PC-3 (cell line): Measurements from ENCODE around the gene TLDC2. TPM values are rescaled to one million over a fixed set of nuclear protein-coding genes. Genes with fewer than 3 reads are reported as not detected.
"Not testable (repeated sequence)": the region's sequence is repeated elsewhere in the genome, so short reads cannot be mapped to it uniquely, and the experiment has no call there.

ENCODE experiments used
- ATAC-seq: fragments of 200-7000 bp; cut with Tn5 transposase; 2 replicates; pipeline ENCODE4 v1.9.1; 2020; ENCODE audit warnings: mild to moderate bottlenecking, moderate library complexity
- BruUV-seq: library from RNA; stranded (reverse); fragments of 400-500 nt; replicated peaks from 2 replicates; lab custom pipeline; 2021; lab: Mats Ljungman, UMichigan
- CTCF ChIA-PET: fragments of 300-600 bp; sonication (Branson Sonifier 250); formaldehyde crosslinking; loops from one replicate; lab custom pipeline; 2022; ENCODE audit warnings: antibody characterized with exemption; lab: Charles Lee
- POLR2A ChIA-PET: fragments of 300-600 bp; sonication (Branson Sonifier 250); formaldehyde crosslinking; loops from one replicate; lab custom pipeline; 2022; ENCODE audit warnings: antibody characterized with exemption; ENCODE audit not compliant: unreplicated experiment; lab: Charles Lee
- DNase-seq: peaks from one replicate; pipeline ENCODE4 v3.0.0-alpha.2; 2015
- H2AFZ ChIP-seq: fragments of 300-600 bp; sonication (generic); 2 replicates; pipeline ENCODE4 v1.6.0; 2016; ENCODE audit warnings: antibody characterized with exemption, low read length
- H3F3A ChIP-seq: fragments of 300-600 bp; sonication (generic); one replicate; pipeline ENCODE4 v1.6.0; 2017; ENCODE audit warnings: antibody characterized with exemption, low read length, control low read depth, mild to moderate bottlenecking; ENCODE audit not compliant: unreplicated experiment
- H3K27ac ChIP-seq: fragments of 300-600 bp; sonication (generic); 2 replicates; pipeline ENCODE4 v1.5.1; 2016; ENCODE audit warnings: mild to moderate bottlenecking, low read length
- H3K27me3 ChIP-seq: fragments of 300-600 bp; sonication (generic); 2 replicates; pipeline ENCODE4 v1.6.1; 2016; ENCODE audit warnings: low read length, mixed read lengths
- H3K36me3 ChIP-seq: fragments of 300-600 bp; sonication (generic); 2 replicates; pipeline ENCODE4 v1.6.1; 2016; ENCODE audit warnings: low read depth, mixed run types, low read length, mixed read lengths
- H3K4me1 ChIP-seq: fragments of 300-600 bp; sonication (generic); 2 replicates; pipeline ENCODE4 v1.5.1; 2016; ENCODE audit warnings: low read length; ENCODE audit not compliant: insufficient read depth
- H3K4me2 ChIP-seq: fragments of 300-600 bp; sonication (generic); 2 replicates; pipeline ENCODE4 v1.6.0; 2016; ENCODE audit warnings: low read length
- H3K4me3 ChIP-seq: fragments of 300-600 bp; sonication (generic); 2 replicates; pipeline ENCODE4 v1.5.1; 2016; ENCODE audit warnings: mild to moderate bottlenecking, low read length, mixed read lengths
- H3K79me2 ChIP-seq: fragments of 300-600 bp; sonication (generic); 2 replicates; pipeline ENCODE4 v1.6.1; 2017; ENCODE audit warnings: low read length, mixed read lengths
- H3K9ac ChIP-seq: fragments of 300-600 bp; sonication (generic); 2 replicates; pipeline ENCODE4 v1.6.0; 2016; ENCODE audit warnings: mild to moderate bottlenecking, low read length
- H3K9me2 ChIP-seq: fragments of 300-600 bp; sonication (generic); replicated peaks from 2 replicates; pipeline ENCODE4 v1.6.1; 2016; ENCODE audit warnings: mixed run types, low read length, mixed read lengths
- H3K9me3 ChIP-seq: fragments of 300-600 bp; sonication (generic); 2 replicates; pipeline ENCODE4 v1.6.1; 2016; ENCODE audit warnings: low read length, mixed read lengths
- H4K20me1 ChIP-seq: fragments of 300-600 bp; sonication (generic); 2 replicates; pipeline ENCODE4 v1.6.1; 2016; ENCODE audit warnings: low read length, mixed read lengths
- EZH2 ChIP-seq: fragments of 300-600 bp; sonication (generic); IDR thresholded peaks from one replicate; pipeline ENCODE4 v1.6.1; 2017; ENCODE audit warnings: antibody characterized with exemption, mild to moderate bottlenecking, low read length; ENCODE audit not compliant: unreplicated experiment
- EZH2phosphoT487 ChIP-seq: fragments of 300-600 bp; sonication (generic); IDR thresholded peaks from 2 replicates; pipeline ENCODE4 v1.6.1; 2018; ENCODE audit warnings: mild to moderate bottlenecking, antibody characterized with exemption, low read length, borderline replicate concordance
- intact Hi-C: fragments of 100-400 bp; cut with micrococcal nuclease; formaldehyde crosslinking; loops from 2 replicates; pipeline ENCODE4 v1.9.0; 2023
- total RNA-seq: library from RNA; depleted of rRNA; stranded (reverse); fragments of >200 nt; gene quantifications from 2 replicates; pipeline ENCODE4 v1.2.3, GENCODE V29; 2014
- TF ChIP-seq, protein P1 (sequence below): fragments of 300-600 bp; sonication (generic); conservative IDR thresholded peaks from 2 replicates; pipeline ENCODE4 v1.5.1; 2017; ENCODE audit warnings: antibody characterized with exemption, low read depth, mild to moderate bottlenecking, low read length

TLDC2 gene
- total RNA-seq, 1 experiment from 2014 or later = not detected

- no peak overlapping the region for H3K9ac ChIP-seq
- no peaks in the 10 kb centered on the region; the same call in 1 of the 2 replicates for H3K36me3 ChIP-seq
- no peaks in the 10 kb centered on the region for H3K79me2 ChIP-seq
- POLR2A ChIA-PET = no interaction called here
- CTCF ChIA-PET = no interaction called here
- no peak overlapping the region for H3K4me2 ChIP-seq
- H3K27me3 ChIP-seq = no peaks in the 10 kb centered on the region
- H3K4me3 ChIP-seq = no peak overlapping the region
- no peak overlapping the region for H3K27ac ChIP-seq
- DNase-seq (no peak), ATAC-seq (no peak)
- TF ChIP-seq, protein P1, sequence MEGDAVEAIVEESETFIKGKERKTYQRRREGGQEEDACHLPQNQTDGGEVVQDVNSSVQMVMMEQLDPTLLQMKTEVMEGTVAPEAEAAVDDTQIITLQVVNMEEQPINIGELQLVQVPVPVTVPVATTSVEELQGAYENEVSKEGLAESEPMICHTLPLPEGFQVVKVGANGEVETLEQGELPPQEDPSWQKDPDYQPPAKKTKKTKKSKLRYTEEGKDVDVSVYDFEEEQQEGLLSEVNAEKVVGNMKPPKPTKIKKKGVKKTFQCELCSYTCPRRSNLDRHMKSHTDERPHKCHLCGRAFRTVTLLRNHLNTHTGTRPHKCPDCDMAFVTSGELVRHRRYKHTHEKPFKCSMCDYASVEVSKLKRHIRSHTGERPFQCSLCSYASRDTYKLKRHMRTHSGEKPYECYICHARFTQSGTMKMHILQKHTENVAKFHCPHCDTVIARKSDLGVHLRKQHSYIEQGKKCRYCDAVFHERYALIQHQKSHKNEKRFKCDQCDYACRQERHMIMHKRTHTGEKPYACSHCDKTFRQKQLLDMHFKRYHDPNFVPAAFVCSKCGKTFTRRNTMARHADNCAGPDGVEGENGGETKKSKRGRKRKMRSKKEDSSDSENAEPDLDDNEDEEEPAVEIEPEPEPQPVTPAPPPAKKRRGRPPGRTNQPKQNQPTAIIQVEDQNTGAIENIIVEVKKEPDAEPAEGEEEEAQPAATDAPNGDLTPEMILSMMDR = no peak
- TF ChIP-seq EZH2phosphoT487 (no peak), EZH2 (no peak)
- H3F3A ChIP-seq = no peaks in the 10 kb centered on the region
- intact Hi-C loops = no loop called here
- no peaks in the 10 kb centered on the region for H4K20me1 ChIP-seq
- H3K4me1 ChIP-seq = peaks cover 7% of the 10 kb centered on the region
- H2AFZ ChIP-seq = no peak overlapping the region
- no peaks in the 10 kb centered on the region for H3K9me3 ChIP-seq
- H3K9me2 ChIP-seq = no peaks in the 10 kb centered on the region
- BruUV-seq = no TSS peak
Measured at GRCh38 chr20:36936341-36936740, 60.4 kb downstream of the TLDC2 start.

DNA sequence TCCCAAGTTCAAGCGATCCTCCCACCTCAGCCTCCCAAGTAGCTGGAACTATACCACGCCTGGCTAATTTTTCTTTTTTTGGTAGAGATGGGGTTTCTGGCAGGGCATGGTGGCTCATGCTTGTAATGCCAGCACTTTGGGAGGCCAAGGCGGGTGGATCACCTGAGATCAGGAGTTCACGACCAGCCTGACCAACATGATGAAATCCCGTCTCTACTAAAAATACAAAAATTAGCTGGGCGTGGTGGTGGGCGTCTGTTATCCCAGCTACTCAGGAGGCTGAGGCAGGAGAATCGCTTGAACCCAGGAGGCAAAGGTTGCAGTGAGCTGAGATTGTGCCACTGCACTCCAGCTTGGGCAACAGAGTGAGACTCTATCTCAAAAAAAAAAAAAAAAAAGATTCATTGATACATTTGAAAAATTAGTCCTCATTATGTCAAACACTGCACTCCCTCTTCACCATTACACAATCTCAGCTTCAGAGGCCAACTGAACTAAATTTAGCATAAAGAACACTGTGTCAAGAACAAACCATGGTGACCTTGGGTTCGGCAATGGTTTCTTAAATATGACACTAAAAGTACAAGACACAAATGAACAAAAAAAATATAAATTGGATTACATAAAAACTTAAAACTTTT is 60.9 kb downstream of the TLDC2 start:
- H3K27ac ChIP-seq, ATAC-seq, H3K9me3 ChIP-seq, H3K27me3 ChIP-seq, H3F3A ChIP-seq, DNase-seq, POLR2A ChIA-PET, H3K4me3 ChIP-seq, intact Hi-C loops, H4K20me1 ChIP-seq, H3K9me2 ChIP-seq, H3K4me2 ChIP-seq, BruUV-seq, H3K9ac ChIP-seq, CTCF ChIA-PET, H3K79me2 ChIP-seq, H3K36me3 ChIP-seq, H2AFZ ChIP-seq: not testable (repeated sequence)
- peaks cover 13% of the 10 kb centered on the region for H3K4me1 ChIP-seq

GRCh38 chr20:36937402-36937770 is 61.4 kb downstream of the TLDC2 start:
- H3K36me3 ChIP-seq = no peaks in the 10 kb centered on the region; the same call in 1 of the 2 replicates
- intact Hi-C loops = no loop called here
- ChIA-PET CTCF (no interaction called here), POLR2A (no interaction called here)
- ATAC-seq = no peak
- H4K20me1 ChIP-seq = no peaks in the 10 kb centered on the region
- H3K9ac ChIP-seq = no peak overlapping the region
- TF ChIP-seq, protein P1 = no peak
- TF ChIP-seq EZH2phosphoT487 = no peak
- TF ChIP-seq EZH2 = no peak
- H3F3A ChIP-seq = no peaks in the 10 kb centered on the region
- no peak for DNase-seq
- no peaks in the 10 kb centered on the region for H3K79me2 ChIP-seq
- H3K4me1 ChIP-seq = peaks cover 13% of the 10 kb centered on the region
- no peak overlapping the region for H2AFZ ChIP-seq
- H3K9me2 ChIP-seq = no peaks in the 10 kb centered on the region
- no peak overlapping the region for H3K4me3 ChIP-seq
- no peak overlapping the region for H3K27ac ChIP-seq
- H3K27me3 ChIP-seq = no peaks in the 10 kb centered on the region
- no peak overlapping the region for H3K4me2 ChIP-seq
- BruUV-seq = no TSS peak
- H3K9me3 ChIP-seq = no peaks in the 10 kb centered on the region
